GM12892 (cell line): ENCODE measurements around the gene C16orf78.

Experiments
- POLR2A ChIP-seq: IDR thresholded peaks from 2 replicates; pipeline ENCODE4 v1.6.1; 2011; ENCODE audit warnings: low read depth, low read length, control low read depth
- POLR2AphosphoS5 ChIP-seq: IDR thresholded peaks from 2 replicates; pipeline ENCODE4 v1.6.1; 2011; ENCODE audit warnings: low read depth, low read length, control low read depth
- TAF1 ChIP-seq: IDR thresholded peaks from 2 replicates; pipeline ENCODE4 v1.6.1; 2011; ENCODE audit warnings: low read depth, mild to moderate bottlenecking, control low read depth, low read length, borderline replicate concordance

GRCh38 chr16:49410226-49410625 is 36.6 kb downstream of the C16orf78 start:
- no peak for TF ChIP-seq POLR2AphosphoS5
- TF ChIP-seq POLR2A = no peak
- no peak for TF ChIP-seq TAF1
